ENCODE measurements around the gene CPB2. TPM values are rescaled to one million over a fixed set of nuclear protein-coding genes. Genes with fewer than 3 reads are reported as not detected.

CPB2 gene
- total and polyA plus RNA-seq, 4 donors = not detected

- Histone ChIP-seq H3K4me1 (ENCODE audit: control insufficient read depth in 1 of 2, insufficient read depth in 2 of 2, low read length in 2 of 2) (no peaks in the 10 kb centered on the region), H3K9me3 (ENCODE audit: control insufficient read depth, low read length) (no peaks in the 10 kb centered on the region), H3K36me3 (ENCODE audit: control insufficient read depth in 1 of 2, insufficient read depth in 2 of 2, low read length in 1 of 2) (no peaks in the 10 kb centered on the region), H3K4me3 (ENCODE audit: low read length in 2 of 2) (no peak overlapping the region), H3K27me3 (ENCODE audit: control insufficient read depth in 1 of 2, insufficient read depth in 2 of 2, low read length in 1 of 2) (no peaks in the 10 kb centered on the region), H3K27ac (ENCODE audit: low read depth in 1 of 2, low read length in 2 of 2) (no peak overlapping the region)
- ATAC-seq (ENCODE audit: low FRiP score) (no peak), DNase-seq (no peak)
- intact Hi-C loops (cut with DNase I) = no loop called here
- WGBS, 2 donors = 66 to 72% methylated on average over 4 of the region's 4 CpGs
Observed at GRCh38 chr13:46106839-46107371, 2.1 kb upstream of the CPB2 start.

GRCh38 chr13:46103037-46103436 is 1.8 kb downstream of the CPB2 start:
- WGBS, 2 donors = 87 to 89% methylated on average over 7 of the region's 7 CpGs
- no peak overlapping the region for H3K4me3 ChIP-seq (ENCODE audit: low read length in 2 of 2)
- ATAC-seq (ENCODE audit: low FRiP score) = no peak

GRCh38 chr13:46102255-46102605 is 2.6 kb downstream of the CPB2 start:
- Histone ChIP-seq H3K4me1 (ENCODE audit: control insufficient read depth in 1 of 2, insufficient read depth in 2 of 2, low read length in 2 of 2) (peaks cover 0 to 2% of the 10 kb centered on the region in 2 donors), H3K9me3 (ENCODE audit: control insufficient read depth, low read length) (no peaks in the 10 kb centered on the region), H3K27ac (ENCODE audit: low read depth in 1 of 2, low read length in 2 of 2) (no peak overlapping the region), H3K27me3 (ENCODE audit: control insufficient read depth in 1 of 2, insufficient read depth in 2 of 2, low read length in 1 of 2) (no peaks in the 10 kb centered on the region), H3K4me3 (ENCODE audit: low read length in 2 of 2) (no peak overlapping the region), H3K36me3 (ENCODE audit: control insufficient read depth in 1 of 2, insufficient read depth in 2 of 2, low read length in 1 of 2) (no peaks in the 10 kb centered on the region)
- no peak for DNase-seq
- intact Hi-C loops (cut with DNase I) = no loop called here
- no peak for ATAC-seq (ENCODE audit: low FRiP score)

More at GRCh38 chr13:46103037-46103436, 1.8 kb downstream of the CPB2 start:
- peaks cover 0 to 2% of the 10 kb centered on the region in 2 donors for H3K4me1 ChIP-seq (ENCODE audit: control insufficient read depth in 1 of 2, insufficient read depth in 2 of 2, low read length in 2 of 2)
- no peaks in the 10 kb centered on the region for H3K27me3 ChIP-seq (ENCODE audit: control insufficient read depth in 1 of 2, insufficient read depth in 2 of 2, low read length in 1 of 2)
- DNase-seq = no peak
- no peaks in the 10 kb centered on the region for H3K36me3 ChIP-seq (ENCODE audit: control insufficient read depth in 1 of 2, insufficient read depth in 2 of 2, low read length in 1 of 2)
- no peaks in the 10 kb centered on the region for H3K9me3 ChIP-seq (ENCODE audit: control insufficient read depth, low read length)
- no peak overlapping the region for H3K27ac ChIP-seq (ENCODE audit: low read depth in 1 of 2, low read length in 2 of 2)
- intact Hi-C loops (cut with DNase I) = no loop called here

- H3K9me3 ChIP-seq (ENCODE audit: control insufficient read depth, low read length) = no peaks in the 10 kb centered on the region
- ATAC-seq (ENCODE audit: low FRiP score) (no peak), DNase-seq (no peak)
- no peaks in the 10 kb centered on the region for H3K36me3 ChIP-seq (ENCODE audit: control insufficient read depth in 1 of 2, insufficient read depth in 2 of 2, low read length in 1 of 2)
- peaks cover 0 to 2% of the 10 kb centered on the region in 2 donors for H3K4me1 ChIP-seq (ENCODE audit: control insufficient read depth in 1 of 2, insufficient read depth in 2 of 2, low read length in 2 of 2)
- 61 to 64% methylated on average over 8 of the region's 8 CpGs for WGBS, 2 donors
- intact Hi-C loops (cut with DNase I) = no loop called here
- no peak overlapping the region for H3K27ac ChIP-seq (ENCODE audit: low read depth in 1 of 2, low read length in 2 of 2)
- H3K27me3 ChIP-seq (ENCODE audit: control insufficient read depth in 1 of 2, insufficient read depth in 2 of 2, low read length in 1 of 2) = no peaks in the 10 kb centered on the region
- H3K4me3 ChIP-seq (ENCODE audit: low read length in 2 of 2) = no peak overlapping the region
Observed at GRCh38 chr13:46101484-46102254, 3.2 kb downstream of the CPB2 start.

- H3K4me3 ChIP-seq (ENCODE audit: low read length in 2 of 2) = no peak overlapping the region
- 82 to 86% methylated on average over 4 of the region's 4 CpGs for WGBS, 2 donors
- no peak for DNase-seq
- no peaks in the 10 kb centered on the region for H3K36me3 ChIP-seq (ENCODE audit: control insufficient read depth in 1 of 2, insufficient read depth in 2 of 2, low read length in 1 of 2)
- intact Hi-C loops (cut with DNase I) = no loop called here
- no peaks in the 10 kb centered on the region for H3K27me3 ChIP-seq (ENCODE audit: control insufficient read depth in 1 of 2, insufficient read depth in 2 of 2, low read length in 1 of 2)
- H3K9me3 ChIP-seq (ENCODE audit: control insufficient read depth, low read length) = peaks cover 2% of the 10 kb centered on the region
- peaks cover 0 to 2% of the 10 kb centered on the region in 2 donors for H3K4me1 ChIP-seq (ENCODE audit: control insufficient read depth in 1 of 2, insufficient read depth in 2 of 2, low read length in 2 of 2)
- H3K27ac ChIP-seq (ENCODE audit: low read depth in 1 of 2, low read length in 2 of 2) = no peak overlapping the region
- no peak for ATAC-seq (ENCODE audit: low FRiP score)
Observed at GRCh38 chr13:46101002-46101401, 3.8 kb downstream of the CPB2 start.

- Histone ChIP-seq H3K27me3 (ENCODE audit: control insufficient read depth in 1 of 2, insufficient read depth in 2 of 2, low read length in 1 of 2) (no peaks in the 10 kb centered on the region), H3K4me1 (ENCODE audit: control insufficient read depth in 1 of 2, insufficient read depth in 2 of 2, low read length in 2 of 2) (peaks cover 0 to 2% of the 10 kb centered on the region in 2 donors), H3K27ac (ENCODE audit: low read depth in 1 of 2, low read length in 2 of 2) (no peak overlapping the region), H3K4me3 (ENCODE audit: low read length in 2 of 2) (no peak overlapping the region), H3K36me3 (ENCODE audit: control insufficient read depth in 1 of 2, insufficient read depth in 2 of 2, low read length in 1 of 2) (no peaks in the 10 kb centered on the region), H3K9me3 (ENCODE audit: control insufficient read depth, low read length) (peaks cover 2% of the 10 kb centered on the region)
- no peak for DNase-seq
- intact Hi-C loops (cut with DNase I) = no loop called here
- ATAC-seq (ENCODE audit: low FRiP score) = no peak
- 59 to 60% methylated on average over 1 of the region's 1 CpG for WGBS, 2 donors
Observed at GRCh38 chr13:46100191-46100815, 4.5 kb downstream of the CPB2 start.

GRCh38 chr13:46097663-46098062 is 7.2 kb downstream of the CPB2 start:
- peaks cover 0 to 2% of the 10 kb centered on the region in 2 donors for H3K4me1 ChIP-seq (ENCODE audit: control insufficient read depth in 1 of 2, insufficient read depth in 2 of 2, low read length in 2 of 2)
- H3K36me3 ChIP-seq (ENCODE audit: control insufficient read depth in 1 of 2, insufficient read depth in 2 of 2, low read length in 1 of 2) = no peaks in the 10 kb centered on the region
- intact Hi-C loops (cut with DNase I) = no loop called here
- H3K9me3 ChIP-seq (ENCODE audit: control insufficient read depth, low read length) = peaks cover 2% of the 10 kb centered on the region
- DNase-seq = no peak
- 79 to 84% methylated on average over 4 of the region's 4 CpGs for WGBS, 2 donors
- no peak overlapping the region for H3K27ac ChIP-seq (ENCODE audit: low read depth in 1 of 2, low read length in 2 of 2)
- H3K4me3 ChIP-seq (ENCODE audit: low read length in 2 of 2) = no peak overlapping the region
- no peak for ATAC-seq (ENCODE audit: low FRiP score)
- H3K27me3 ChIP-seq (ENCODE audit: control insufficient read depth in 1 of 2, insufficient read depth in 2 of 2, low read length in 1 of 2) = no peaks in the 10 kb centered on the region

- Histone ChIP-seq H3K27me3 (ENCODE audit: control insufficient read depth in 1 of 2, insufficient read depth in 2 of 2, low read length in 1 of 2) (no peaks in the 10 kb centered on the region), H3K36me3 (ENCODE audit: control insufficient read depth in 1 of 2, insufficient read depth in 2 of 2, low read length in 1 of 2) (no peaks in the 10 kb centered on the region), H3K9me3 (ENCODE audit: control insufficient read depth, low read length) (peaks cover 2% of the 10 kb centered on the region), H3K4me3 (ENCODE audit: low read length in 2 of 2) (no peak overlapping the region), H3K4me1 (ENCODE audit: control insufficient read depth in 1 of 2, insufficient read depth in 2 of 2, low read length in 2 of 2) (peaks cover 0 to 2% of the 10 kb centered on the region in 2 donors), H3K27ac (ENCODE audit: low read depth in 1 of 2, low read length in 2 of 2) (no peak overlapping the region)
- no peak for ATAC-seq (ENCODE audit: low FRiP score)
- intact Hi-C loops (cut with DNase I) = no loop called here
- WGBS, 2 donors = 67 to 68% methylated on average over 3 of the region's 3 CpGs
- DNase-seq = no peak
Observed at GRCh38 chr13:46097015-46097414, 7.8 kb downstream of the CPB2 start.

- intact Hi-C loops (cut with DNase I) = no loop called here
- Histone ChIP-seq H3K36me3 (ENCODE audit: control insufficient read depth in 1 of 2, insufficient read depth in 2 of 2, low read length in 1 of 2) (no peaks in the 10 kb centered on the region), H3K4me1 (ENCODE audit: control insufficient read depth in 1 of 2, insufficient read depth in 2 of 2, low read length in 2 of 2) (no peaks in the 10 kb centered on the region), H3K9me3 (ENCODE audit: control insufficient read depth, low read length) (peaks cover 2% of the 10 kb centered on the region), H3K27me3 (ENCODE audit: control insufficient read depth in 1 of 2, insufficient read depth in 2 of 2, low read length in 1 of 2) (no peaks in the 10 kb centered on the region), H3K27ac (ENCODE audit: low read depth in 1 of 2, low read length in 2 of 2) (no peak overlapping the region), H3K4me3 (ENCODE audit: low read length in 2 of 2) (no peak overlapping the region)
- ATAC-seq (ENCODE audit: low FRiP score) (no peak), DNase-seq (no peak)
- WGBS, 2 donors = 86% methylated on average over 3 of the region's 3 CpGs
Observed at GRCh38 chr13:46094478-46094877, 10.4 kb downstream of the CPB2 start.
